ENCODE measurements around the gene LSAMP. TPM values are rescaled to one million over a fixed set of nuclear protein-coding genes. Genes with fewer than 3 reads are reported as not detected.

The LSAMP gene
- total RNA-seq, 2 experiments from 2014 or later: not detected

- Mint-ChIP-seq H3K9me3 (peaks cover 3% of the 10 kb centered on the region), H3K4me1 (no peaks in the 10 kb centered on the region), H3K27ac (no peak overlapping the region), H3K36me3 (no peaks in the 10 kb centered on the region), H3K27me3 (no peaks in the 10 kb centered on the region), H3K4me3 (no peak overlapping the region)
- DNase-seq: no peak
These were observed 389.0 kb downstream of the LSAMP start for GRCh38 chr3:116056280-116056679.

- Mint-ChIP-seq H3K4me1 (no peaks in the 10 kb centered on the region), H3K9me3 (peaks cover 2% of the 10 kb centered on the region), H3K27me3 (no peaks in the 10 kb centered on the region), H3K27ac (no peak overlapping the region), H3K36me3 (no peaks in the 10 kb centered on the region), H3K4me3 (no peak overlapping the region)
- no peak for DNase-seq
These were observed 392.3 kb downstream of the LSAMP start for GRCh38 chr3:116053017-116053416.

- Mint-ChIP-seq H3K27ac (no peak overlapping the region), H3K27me3 (no peaks in the 10 kb centered on the region), H3K36me3 (no peaks in the 10 kb centered on the region), H3K4me1 (no peaks in the 10 kb centered on the region), H3K4me3 (no peak overlapping the region), H3K9me3 (peaks cover 2% of the 10 kb centered on the region)
- no peak for DNase-seq
These were observed 392.7 kb downstream of the LSAMP start for GRCh38 chr3:116052602-116053001.

GRCh38 chr3:116051586-116051985 lies 393.7 kb downstream of the LSAMP start:
- H3K4me3 Mint-ChIP-seq: no peak overlapping the region

GRCh38 chr3:116051040-116051439 lies 394.2 kb downstream of the LSAMP start:
- peaks cover 2% of the 10 kb centered on the region for H3K9me3 Mint-ChIP-seq
- no peak for DNase-seq
- no peaks in the 10 kb centered on the region for H3K27me3 Mint-ChIP-seq
- no peaks in the 10 kb centered on the region for H3K4me1 Mint-ChIP-seq
- H3K4me3 Mint-ChIP-seq: no peak overlapping the region
- no peak overlapping the region for H3K27ac Mint-ChIP-seq
- no peaks in the 10 kb centered on the region for H3K36me3 Mint-ChIP-seq

More at GRCh38 chr3:116051586-116051985, 393.7 kb downstream of the LSAMP start:
- no peaks in the 10 kb centered on the region for H3K36me3 Mint-ChIP-seq
- H3K27me3 Mint-ChIP-seq: no peaks in the 10 kb centered on the region
- H3K4me1 Mint-ChIP-seq: no peaks in the 10 kb centered on the region
- no peak overlapping the region for H3K27ac Mint-ChIP-seq
- no peak for DNase-seq
- H3K9me3 Mint-ChIP-seq: peaks cover 2% of the 10 kb centered on the region

- Mint-ChIP-seq H3K27me3 (no peaks in the 10 kb centered on the region), H3K9me3 (peaks cover 2% of the 10 kb centered on the region), H3K4me3 (no peak overlapping the region), H3K36me3 (no peaks in the 10 kb centered on the region), H3K27ac (no peak overlapping the region), H3K4me1 (no peaks in the 10 kb centered on the region)
- no peak for DNase-seq
These were observed 394.9 kb downstream of the LSAMP start for GRCh38 chr3:116050311-116050915.

GRCh38 chr3:116048991-116049390 lies 396.3 kb downstream of the LSAMP start:
- peaks cover 4% of the 10 kb centered on the region for H3K9me3 Mint-ChIP-seq
- no peaks in the 10 kb centered on the region for H3K36me3 Mint-ChIP-seq
- no peak overlapping the region for H3K4me3 Mint-ChIP-seq
- H3K27me3 Mint-ChIP-seq: no peaks in the 10 kb centered on the region
- no peak overlapping the region for H3K27ac Mint-ChIP-seq
- H3K4me1 Mint-ChIP-seq: no peaks in the 10 kb centered on the region
- no peak for DNase-seq

GRCh38 chr3:116046350-116046749 lies 398.9 kb downstream of the LSAMP start:
- H3K9me3 Mint-ChIP-seq: peaks cover 2% of the 10 kb centered on the region
- H3K27me3 Mint-ChIP-seq: no peaks in the 10 kb centered on the region
- H3K36me3 Mint-ChIP-seq: no peaks in the 10 kb centered on the region
- DNase-seq: no peak
- no peaks in the 10 kb centered on the region for H3K4me1 Mint-ChIP-seq
- no peak overlapping the region for H3K27ac Mint-ChIP-seq
- no peak overlapping the region for H3K4me3 Mint-ChIP-seq

- Mint-ChIP-seq H3K27ac (no peak overlapping the region), H3K36me3 (no peaks in the 10 kb centered on the region), H3K27me3 (no peaks in the 10 kb centered on the region), H3K4me1 (no peaks in the 10 kb centered on the region), H3K4me3 (no peak overlapping the region), H3K9me3 (peaks cover 2% of the 10 kb centered on the region)
- DNase-seq: no peak
These were observed 400.0 kb downstream of the LSAMP start for GRCh38 chr3:116045314-116045713.

- no peak for DNase-seq
- no peaks in the 10 kb centered on the region for H3K4me1 Mint-ChIP-seq
- H3K9me3 Mint-ChIP-seq: peaks cover 2% of the 10 kb centered on the region
- no peak overlapping the region for H3K27ac Mint-ChIP-seq
- H3K4me3 Mint-ChIP-seq: no peak overlapping the region
- no peaks in the 10 kb centered on the region for H3K36me3 Mint-ChIP-seq
- H3K27me3 Mint-ChIP-seq: no peaks in the 10 kb centered on the region
These were observed 405.1 kb downstream of the LSAMP start for GRCh38 chr3:116040152-116040551.

- Mint-ChIP-seq H3K27me3 (no peaks in the 10 kb centered on the region), H3K4me1 (no peaks in the 10 kb centered on the region), H3K9me3 (peaks cover 2% of the 10 kb centered on the region), H3K27ac (no peak overlapping the region), H3K4me3 (no peak overlapping the region), H3K36me3 (no peaks in the 10 kb centered on the region)
- no peak for DNase-seq
These were observed 405.7 kb downstream of the LSAMP start for GRCh38 chr3:116039651-116039985.

- Mint-ChIP-seq H3K36me3 (no peaks in the 10 kb centered on the region), H3K27me3 (no peaks in the 10 kb centered on the region), H3K27ac (no peak overlapping the region), H3K4me3 (no peak overlapping the region), H3K4me1 (no peaks in the 10 kb centered on the region), H3K9me3 (no peaks in the 10 kb centered on the region)
- no peak for DNase-seq
These were observed 406.2 kb downstream of the LSAMP start for GRCh38 chr3:116038968-116039650.

GRCh38 chr3:116037954-116038911 lies 407.1 kb downstream of the LSAMP start:
- DNase-seq: no peak
- Mint-ChIP-seq H3K36me3 (no peaks in the 10 kb centered on the region), H3K27ac (no peak overlapping the region), H3K9me3 (no peaks in the 10 kb centered on the region), H3K4me3 (no peak overlapping the region), H3K4me1 (no peaks in the 10 kb centered on the region), H3K27me3 (no peaks in the 10 kb centered on the region)

GRCh38 chr3:116035429-116035828 lies 409.9 kb downstream of the LSAMP start:
- H3K4me1 Mint-ChIP-seq: no peaks in the 10 kb centered on the region
- no peak overlapping the region for H3K4me3 Mint-ChIP-seq
- no peak overlapping the region for H3K27ac Mint-ChIP-seq
- H3K27me3 Mint-ChIP-seq: no peaks in the 10 kb centered on the region
- H3K9me3 Mint-ChIP-seq: no peaks in the 10 kb centered on the region
- no peaks in the 10 kb centered on the region for H3K36me3 Mint-ChIP-seq
- no peak for DNase-seq

GRCh38 chr3:116034794-116035193 lies 410.5 kb downstream of the LSAMP start:
- no peaks in the 10 kb centered on the region for H3K36me3 Mint-ChIP-seq
- no peaks in the 10 kb centered on the region for H3K27me3 Mint-ChIP-seq
- no peak overlapping the region for H3K4me3 Mint-ChIP-seq
- H3K4me1 Mint-ChIP-seq: no peaks in the 10 kb centered on the region
- no peak overlapping the region for H3K27ac Mint-ChIP-seq
- H3K9me3 Mint-ChIP-seq: no peaks in the 10 kb centered on the region
- no peak for DNase-seq

Data from activated naive CD8-positive, alpha-beta T cell treated with anti-CD3 and anti-CD28 coated beads for 36 hours (primary cell).